CD8-positive, alpha-beta memory T cell (primary cell): ENCODE measurements around the gene VASP. TPM values are rescaled to one million over a fixed set of nuclear protein-coding genes. Genes with fewer than 3 reads are reported as not detected.
"Not testable (repeated sequence)": the region's sequence is repeated elsewhere in the genome, so short reads cannot be mapped to it uniquely, and the experiment has no call there.

ENCODE experiments used
- CTCF ChIA-PET: fragments of 350-600 bp; sonication (Branson Sonifier 250); formaldehyde crosslinking; loops from one replicate; lab custom pipeline; 2021; ENCODE audit warnings: antibody characterized with exemption; lab: Charles Lee
- POLR2A ChIA-PET: fragments of 350-600 bp; sonication (Branson Sonifier 250); formaldehyde crosslinking; loops from one replicate; lab custom pipeline; 2021; ENCODE audit warnings: antibody characterized with exemption; lab: Charles Lee
- DNase-seq, 5 donors: peaks; one replicate each; pipeline versions ENCODE4 v3.0.0 to v3.0.0-alpha.2; 2020 to 2022; ENCODE audit warnings: mixed read lengths in 1 of 5
- H3K27ac ChIP-seq: one replicate; pipeline ENCODE4 v1.7.0; 2013; ENCODE audit warnings: low read depth, mild to moderate bottlenecking, low read length, moderate library complexity
- H3K27me3 ChIP-seq: 2 replicates; pipeline ENCODE4 v1.7.0; 2013; ENCODE audit warnings: low read length, mild to moderate bottlenecking; ENCODE audit not compliant: insufficient read depth, poor library complexity, severe bottlenecking
- H3K36me3 ChIP-seq: 2 replicates; pipeline ENCODE4 v1.7.0; 2013; ENCODE audit warnings: mild to moderate bottlenecking, low read length, moderate library complexity; ENCODE audit not compliant: insufficient read depth
- H3K4me1 ChIP-seq: 2 replicates; pipeline ENCODE4 v1.7.0; 2013; ENCODE audit warnings: mild to moderate bottlenecking, low read length, moderate library complexity; ENCODE audit not compliant: insufficient read depth
- H3K4me3 ChIP-seq: 2 replicates; pipeline ENCODE4 v1.7.0; 2013; ENCODE audit warnings: mild to moderate bottlenecking, low read length
- H3K9me3 ChIP-seq: 2 replicates; pipeline ENCODE4 v1.7.0; 2013; ENCODE audit warnings: mild to moderate bottlenecking, low read length
- H3K27ac Mint-ChIP-seq, 8 donors: one replicate each; pipeline ENCODE4 v1.8.0; 2020 to 2021; ENCODE audit warnings: mixed read lengths in 8 of 8, mild to moderate bottlenecking in 6 of 8, inconsistent platforms in 3 of 8, moderate library complexity in 3 of 8
- H3K27me3 Mint-ChIP-seq, 2 donors: one replicate each; pipeline ENCODE4 v1.8.0; 2020 to 2021; ENCODE audit warnings: mixed read lengths in 2 of 2, mild to moderate bottlenecking in 1 of 2, moderate library complexity in 1 of 2
- H3K36me3 Mint-ChIP-seq, 3 donors: one replicate each; pipeline ENCODE4 v1.8.0; 2020 to 2021; ENCODE audit warnings: mixed read lengths in 3 of 3, inconsistent platforms in 1 of 3, mild to moderate bottlenecking in 1 of 3
- H3K4me1 Mint-ChIP-seq, 3 donors: one replicate each; pipeline ENCODE4 v1.8.0; 2020 to 2021; ENCODE audit warnings: mixed read lengths in 3 of 3, inconsistent platforms in 1 of 3, mild to moderate bottlenecking in 1 of 3
- H3K4me3 Mint-ChIP-seq, 7 donors: one replicate each; pipeline ENCODE4 v1.8.0; 2020 to 2021; ENCODE audit warnings: mixed read lengths in 7 of 7, mild to moderate bottlenecking in 6 of 7, moderate library complexity in 4 of 7, inconsistent platforms in 2 of 7
- H3K9me3 Mint-ChIP-seq, 5 donors: one replicate each; pipeline ENCODE4 v1.8.0; 2020 to 2022; ENCODE audit warnings: mixed read lengths in 5 of 5, mild to moderate bottlenecking in 3 of 5, moderate library complexity in 2 of 5, inconsistent platforms in 1 of 5
- polyA plus RNA-seq: library from polyadenylated mRNA; unstranded; fragments of 300-500 nt; fragmentation: Illumina TruSeq; gene quantifications from one replicate; pipeline ENCODE4 v1.2.3, GENCODE V29; 2021
- total RNA-seq, 2 experiments: library from RNA; stranded (reverse); gene quantifications; one replicate each; pipeline ENCODE4 v1.2.3, GENCODE V29; 2021

VASP gene
- total and polyA plus RNA-seq, 3 experiments from 2014 or later, result 61.8 to 170 (median 154) TPM

- Mint-ChIP-seq H3K36me3 (peaks cover 0 to 17% (median 2%) of the 10 kb centered on the region in 3 donors), H3K4me1 (peaks cover 35 to 46% (median 40%) of the 10 kb centered on the region in 3 donors), H3K9me3 (no peaks in the 10 kb centered on the region), H3K27ac (peak overlapping the region; percentile 90 to 100 (median 98)), H3K27me3 (peaks cover 0 to 2% of the 10 kb centered on the region in 2 donors), H3K4me3 (peak overlapping the region; percentile 90 to 100 (median 96))
- no peaks in the 10 kb centered on the region for H3K27me3 ChIP-seq
- ChIA-PET POLR2A (no interaction called here), CTCF (interaction anchor here (1.0 to 2.2 kb wide), 8 partner anchors 10 to 67 kb away, joined by 3 to 18 read pairs (median 4); partner anchors contain the start of genes PPM1N and RTN2)
- H3K9me3 ChIP-seq, result no peaks in the 10 kb centered on the region
- DNase-seq, result peak; percentile 95 to 99 (median 97)
- no peaks in the 10 kb centered on the region for H3K36me3 ChIP-seq
- H3K27ac ChIP-seq, result peak overlapping the region; percentile 97
- peak overlapping the region; percentile 98 for H3K4me3 ChIP-seq
- H3K4me1 ChIP-seq, result peaks cover 31% of the 10 kb centered on the region
Measured at GRCh38 chr19:45506246-45506988, 862 bp upstream of the VASP start.

GRCh38 chr19:45507872-45508416 is 665 bp downstream of the VASP start:
- peaks cover 35% of the 10 kb centered on the region for H3K4me1 ChIP-seq
- H3K4me1 Mint-ChIP-seq, result peaks cover 42 to 59% (median 49%) of the 10 kb centered on the region in 3 donors
- peaks cover 0 to 2% of the 10 kb centered on the region in 2 donors for H3K27me3 Mint-ChIP-seq
- peak overlapping the region; percentile 53 to 99 (median 82) for H3K27ac Mint-ChIP-seq
- H3K4me3 ChIP-seq, result peak overlapping the region; percentile 98
- DNase-seq, result peak in 1 of 5 donors; percentile 9
- peaks cover 0 to 21% (median 2%) of the 10 kb centered on the region in 3 donors for H3K36me3 Mint-ChIP-seq
- no peaks in the 10 kb centered on the region for H3K9me3 Mint-ChIP-seq
- ChIA-PET POLR2A (interaction anchor here (0.6 to 1.3 kb wide), 6 partner anchors 9 to 459 kb away, joined by 3 to 5 read pairs (median 3); partner anchors contain the start of genes OPA3 and PPM1N), CTCF (interaction anchor here (0.8 to 1.3 kb wide), 4 partner anchors 9 to 22 kb away, joined by 3 to 7 read pairs (median 4); no protein-coding TSS in a partner anchor)
- H3K27me3 ChIP-seq, result no peaks in the 10 kb centered on the region
- peak overlapping the region; percentile 97 for H3K27ac ChIP-seq
- H3K4me3 Mint-ChIP-seq, result peak overlapping the region; percentile 93 to 100 (median 97)
- H3K9me3 ChIP-seq, result no peaks in the 10 kb centered on the region
- H3K36me3 ChIP-seq, result no peaks in the 10 kb centered on the region

GRCh38 chr19:45508417-45508860 is 1.2 kb downstream of the VASP start:
- ChIA-PET POLR2A (interaction anchor here (0.7 to 1.3 kb wide), 4 partner anchors 10 to 134 kb away, joined by 3 to 5 read pairs (median 3); partner anchors contain the start of genes OPA3 and PPM1N), CTCF (interaction anchor here (0.8 to 1.3 kb wide), 3 partner anchors 8 to 22 kb away, joined by 3 to 7 read pairs (median 5); no protein-coding TSS in a partner anchor)
- peaks cover 0 to 22% (median 2%) of the 10 kb centered on the region in 3 donors for H3K36me3 Mint-ChIP-seq
- peaks cover 0 to 2% of the 10 kb centered on the region in 2 donors for H3K27me3 Mint-ChIP-seq
- peak in 4 of 5 donors; percentile 16 to 62 (median 36) for DNase-seq
- Histone ChIP-seq H3K9me3 (no peaks in the 10 kb centered on the region), H3K27ac (peak overlapping the region; percentile 97), H3K4me1 (peaks cover 40% of the 10 kb centered on the region), H3K4me3 (peak overlapping the region; percentile 98), H3K36me3 (no peaks in the 10 kb centered on the region), H3K27me3 (no peaks in the 10 kb centered on the region)
- H3K27ac Mint-ChIP-seq, result peak overlapping the region; percentile 66 to 99 (median 92)
- peak overlapping the region; percentile 93 to 100 (median 97) for H3K4me3 Mint-ChIP-seq
- H3K9me3 Mint-ChIP-seq, result no peaks in the 10 kb centered on the region
- peaks cover 45 to 64% (median 51%) of the 10 kb centered on the region in 3 donors for H3K4me1 Mint-ChIP-seq

GRCh38 chr19:45508861-45509691 is 1.8 kb downstream of the VASP start:
- H3K36me3 ChIP-seq, result peaks cover 3% of the 10 kb centered on the region
- H3K4me1 Mint-ChIP-seq, result peaks cover 51 to 66% (median 56%) of the 10 kb centered on the region in 3 donors
- H3K9me3 ChIP-seq, result no peaks in the 10 kb centered on the region
- H3K4me3 Mint-ChIP-seq, result peak overlapping the region; percentile 93 to 100 (median 97)
- peak overlapping the region; percentile 97 for H3K27ac ChIP-seq
- H3K4me3 ChIP-seq, result peak overlapping the region; percentile 98
- ChIA-PET POLR2A (interaction anchor here (0.8 to 1.3 kb wide), 2 partner anchors 10 to 17 kb away, joined by 3 to 5 read pairs; partner anchors contain the start of gene PPM1N), CTCF (interaction anchor here (0.8 to 1.3 kb wide), 3 partner anchors 8 to 23 kb away, joined by 3 to 7 read pairs (median 5); no protein-coding TSS in a partner anchor)
- no peaks in the 10 kb centered on the region for H3K27me3 ChIP-seq
- peaks cover 0 to 2% of the 10 kb centered on the region in 2 donors for H3K27me3 Mint-ChIP-seq
- peak in 2 of 5 donors; percentile 15 to 55 for DNase-seq
- peaks cover 47% of the 10 kb centered on the region for H3K4me1 ChIP-seq
- peak overlapping the region; percentile 92 to 99 (median 96) for H3K27ac Mint-ChIP-seq
- H3K36me3 Mint-ChIP-seq, result peaks cover 0 to 21% (median 2%) of the 10 kb centered on the region in 3 donors
- H3K9me3 Mint-ChIP-seq, result no peaks in the 10 kb centered on the region

GRCh38 chr19:45509692-45510015 is 2.4 kb downstream of the VASP start:
- Mint-ChIP-seq H3K4me1 (peaks cover 54 to 72% (median 59%) of the 10 kb centered on the region in 3 donors), H3K36me3 (peaks cover 0 to 21% (median 2%) of the 10 kb centered on the region in 3 donors)
- H3K4me1 ChIP-seq, result peaks cover 52% of the 10 kb centered on the region

GRCh38 chr19:45510352-45510751 is 3.1 kb downstream of the VASP start:
- peaks cover 55% of the 10 kb centered on the region for H3K4me1 ChIP-seq
- H3K36me3 ChIP-seq, H3K9me3 ChIP-seq, H3K27ac ChIP-seq, DNase-seq, H3K27me3 ChIP-seq, H3K9me3 Mint-ChIP-seq, POLR2A ChIA-PET, H3K4me3 ChIP-seq, H3K27me3 Mint-ChIP-seq: not testable (repeated sequence)
- H3K4me1 Mint-ChIP-seq, result peaks cover 58 to 73% (median 59%) of the 10 kb centered on the region in 3 donors
- peaks cover 0 to 21% (median 2%) of the 10 kb centered on the region in 3 donors for H3K36me3 Mint-ChIP-seq
- CTCF ChIA-PET, result interaction anchor here (0.6 to 1.1 kb wide), 4 partner anchors 11 to 183 kb away, joined by 3 to 4 read pairs (median 3); partner anchors contain the start of gene OPA3
- peak overlapping the region; percentile 17 to 99 (median 80) for H3K27ac Mint-ChIP-seq
- H3K4me3 Mint-ChIP-seq, result peak overlapping the region; percentile 72 to 98 (median 96)

More at GRCh38 chr19:45509692-45510015, 2.4 kb downstream of the VASP start:
- Mint-ChIP-seq H3K9me3 (no peaks in the 10 kb centered on the region), H3K27ac (peak overlapping the region; percentile 58 to 99 (median 88)), H3K4me3 (peak overlapping the region; percentile 72 to 98 (median 96)), H3K27me3 (peaks cover 0 to 2% of the 10 kb centered on the region in 2 donors)
- DNase-seq, result no peak
- CTCF ChIA-PET, result interaction anchor here (0.6 kb wide), 1 partner anchor 49 kb away, joined by 3 read pairs; no protein-coding TSS in a partner anchor
- H3K27ac ChIP-seq, result peak overlapping the region; percentile 66
- H3K27me3 ChIP-seq, result no peaks in the 10 kb centered on the region
- peak overlapping the region; percentile 98 for H3K4me3 ChIP-seq
- H3K9me3 ChIP-seq, result no peaks in the 10 kb centered on the region
- H3K36me3 ChIP-seq, result peaks cover 3% of the 10 kb centered on the region
- POLR2A ChIA-PET, result no interaction called here

- CTCF ChIA-PET, result interaction anchor here (0.8 to 1.1 kb wide), 2 partner anchors 12 to 73 kb away, joined by 3 to 4 read pairs; partner anchors contain the start of gene OPA3
Measured at GRCh38 chr19:45511074-45511473, 3.8 kb downstream of the VASP start.

More at GRCh38 chr19:45511074-45511473, 3.8 kb downstream of the VASP start:
- peaks cover 0 to 24% (median 2%) of the 10 kb centered on the region in 3 donors for H3K36me3 Mint-ChIP-seq
- POLR2A ChIA-PET, result no interaction called here
- no peaks in the 10 kb centered on the region for H3K27me3 ChIP-seq
- H3K36me3 ChIP-seq, result peaks cover 6% of the 10 kb centered on the region
- peak overlapping the region; percentile 34 to 97 (median 58) for H3K4me3 Mint-ChIP-seq
- H3K27ac Mint-ChIP-seq, result peak overlapping the region; percentile 29 to 99 (median 79)
- H3K4me1 ChIP-seq, result peaks cover 55% of the 10 kb centered on the region
- no peaks in the 10 kb centered on the region for H3K9me3 Mint-ChIP-seq
- no peak overlapping the region for H3K4me3 ChIP-seq
- DNase-seq, result no peak
- peaks cover 0 to 2% of the 10 kb centered on the region in 2 donors for H3K27me3 Mint-ChIP-seq
- peaks cover 56 to 72% (median 59%) of the 10 kb centered on the region in 3 donors for H3K4me1 Mint-ChIP-seq
- no peaks in the 10 kb centered on the region for H3K9me3 ChIP-seq
- no peak overlapping the region for H3K27ac ChIP-seq
